HG03108 (cell line): ENCODE measurements around the gene GLUD1.
"Not testable (repeated sequence)": the region's sequence is repeated elsewhere in the genome, so short reads cannot be mapped to it uniquely, and the experiment has no call there.

Source experiments
- ATAC-seq: cut with Tn5 transposase; IDR thresholded peaks from one replicate; pipeline ENCODE4 v1.9.1; 2021; ENCODE audit warnings: moderate library complexity; ENCODE audit not compliant: unreplicated experiment

GLUD1 gene

GRCh38 chr10:87007124-87007523 is 87.5 kb downstream of the GLUD1 start:
- ATAC-seq: not testable (repeated sequence)

- ATAC-seq: no peak
Observed at GRCh38 chr10:87000491-87000890, 94.2 kb downstream of the GLUD1 start.
